Endothelial cell of umbilical vein (primary cell): ENCODE data around the gene MYO9A.

Source experiments
- CTCF ChIP-seq, 2 donors: IDR thresholded peaks; 1 replicate in 1 of 2; 2 replicates in 1 of 2; pipeline ENCODE4 v1.5.1; 2011; ENCODE audit warnings: low read length in 2 of 2, mild to moderate bottlenecking in 2 of 2, moderate library complexity in 2 of 2, control low read depth in 1 of 2, inconsistent platforms in 1 of 2, low read depth in 1 of 2; ENCODE audit not compliant: insufficient read depth in 1 of 2; ENCODE audit errors: extremely low read depth in 1 of 2
- EZH2 ChIP-seq: IDR thresholded peaks from 2 replicates; pipeline ENCODE4 v1.6.1; 2012; ENCODE audit warnings: borderline replicate concordance, low read depth, mild to moderate bottlenecking, moderate library complexity, low read length, inconsistent platforms; ENCODE audit not compliant: severe bottlenecking

- no peak for TF ChIP-seq CTCF (IDR thresholded peaks at IDR 0.05; ENCODE audit: extremely low read depth in 1 of 2, insufficient read depth in 1 of 2, low read depth in 1 of 2, low read length in 2 of 2)
- TF ChIP-seq EZH2: no peak
These were observed 304.1 kb downstream of the MYO9A start for GRCh38 chr15:71813723-71814470.
